ENCODE data around the gene TCEANC2. TPM values are rescaled to one million over a fixed set of nuclear protein-coding genes. Genes with fewer than 3 reads are reported as not detected.
A peak's percentile ranks its signal among the peaks of the same experiment; 100 is the strongest.
"Not testable (repeated sequence)": the region's sequence is repeated elsewhere in the genome, so short reads cannot be mapped to it uniquely, and the experiment has no call there.

Gene TCEANC2
- total and polyA plus RNA-seq, 4 experiments from 2014 or later: 3.5 to 13.1 (median 9.6) TPM

DNA sequence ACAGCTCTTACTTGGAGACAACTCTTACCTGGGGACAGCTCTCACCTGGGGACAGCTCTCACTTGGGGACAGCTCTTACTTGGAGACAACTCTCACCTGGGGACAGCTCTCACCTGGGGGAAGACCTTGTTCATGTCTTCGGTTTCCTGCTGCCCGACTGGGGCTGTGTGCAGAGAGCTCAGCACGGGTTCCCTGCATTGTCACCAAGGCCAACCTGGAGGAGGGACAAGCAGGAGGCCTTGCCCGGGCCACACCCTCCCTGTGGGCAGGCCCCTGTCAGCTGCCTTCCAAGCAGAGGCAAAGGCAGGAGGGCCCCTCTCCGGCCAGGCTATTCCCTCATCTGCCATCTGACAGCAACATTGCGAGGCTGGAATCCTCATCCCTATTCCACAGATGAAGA, 35.4 kb upstream of the TCEANC2 start, which contains the start of gene LDLRAD1:
LDLRAD1 (minus strand) TSS at position 208 of the 400 bp plus-strand sequence; CDS start at position 134, 74 bp downstream.
- Mint-ChIP-seq H3K27ac (no peak within 1 kb of the TSS), H3K27me3 (peaks cover 0 to 4% of the 10 kb centered on the region in 2 donors), H3K36me3 (no peaks in the 10 kb centered on the region), H3K4me3 (no peak within 1 kb of the TSS), H3K4me1 (no peaks in the 10 kb centered on the region), H3K9me3 (no peaks in the 10 kb centered on the region)
- H3K4me1 ChIP-seq (ENCODE audit: insufficient read depth, low read length): no peaks in the 10 kb centered on the region
- no peaks in the 10 kb centered on the region for H3K36me3 ChIP-seq (ENCODE audit: insufficient read depth, low read length)
- ChIA-PET CTCF (ENCODE audit: partially characterized antibody) (interaction anchor here (0.6 kb wide), 1 partner anchor 1096 kb away, joined by 3 read pairs; the partner anchor contains the start of gene ECHDC2), POLR2A (ENCODE audit: partially characterized antibody) (no interaction called here)
- no peak within 1 kb of the TSS for H3K4me3 ChIP-seq (ENCODE audit: low read length in 2 of 2)
- H3K27me3 ChIP-seq (ENCODE audit: insufficient read depth, low read length): no peaks in the 10 kb centered on the region
- H3K9me3 ChIP-seq (ENCODE audit: control insufficient read depth in 1 of 2, low read length in 2 of 2): no peaks in the 10 kb centered on the region
- no peak for DNase-seq
- intact Hi-C loops (cut with micrococcal nuclease): no loop called here
- H3K27ac ChIP-seq (ENCODE audit: low read depth, low read length): no peak within 1 kb of the TSS

DNA sequence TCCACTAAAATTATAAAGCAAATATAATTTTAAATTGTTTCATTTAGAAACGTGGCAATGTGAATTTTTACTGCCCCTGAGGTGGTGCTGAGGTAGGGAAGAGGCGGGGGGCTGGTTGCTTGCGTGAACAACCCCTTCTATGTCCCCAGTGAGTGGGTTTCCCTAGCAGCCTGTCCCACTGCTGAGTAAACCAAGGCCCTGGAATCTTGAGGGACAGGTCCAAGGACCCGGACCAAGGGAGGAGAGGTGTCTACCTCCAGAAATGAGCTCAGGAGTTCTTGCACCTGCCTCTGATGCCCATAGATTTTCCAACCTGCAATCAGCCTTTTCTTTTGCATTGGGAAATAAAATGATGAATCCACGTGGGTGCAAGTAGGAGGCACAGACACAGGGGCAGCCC, 34.8 kb upstream of the TCEANC2 start:
- ChIA-PET POLR2A (ENCODE audit: partially characterized antibody) (no interaction called here), CTCF (ENCODE audit: partially characterized antibody) (no interaction called here)
- Histone ChIP-seq H3K27ac (ENCODE audit: low read depth, low read length) (no peak overlapping the region), H3K9me3 (ENCODE audit: control insufficient read depth in 1 of 2, low read length in 2 of 2) (no peaks in the 10 kb centered on the region), H3K4me3 (ENCODE audit: low read length in 2 of 2) (no peak overlapping the region), H3K27me3 (ENCODE audit: insufficient read depth, low read length) (no peaks in the 10 kb centered on the region), H3K4me1 (ENCODE audit: insufficient read depth, low read length) (no peaks in the 10 kb centered on the region), H3K36me3 (ENCODE audit: insufficient read depth, low read length) (no peaks in the 10 kb centered on the region)
- H3K9me3 Mint-ChIP-seq: no peaks in the 10 kb centered on the region
- no peak for DNase-seq
- peaks cover 0 to 1% of the 10 kb centered on the region in 2 donors for H3K27me3 Mint-ChIP-seq
- no peaks in the 10 kb centered on the region for H3K4me1 Mint-ChIP-seq
- no peak overlapping the region for H3K4me3 Mint-ChIP-seq
- no peaks in the 10 kb centered on the region for H3K36me3 Mint-ChIP-seq
- H3K27ac Mint-ChIP-seq: no peak overlapping the region
- intact Hi-C loops (cut with micrococcal nuclease): no loop called here

DNA sequence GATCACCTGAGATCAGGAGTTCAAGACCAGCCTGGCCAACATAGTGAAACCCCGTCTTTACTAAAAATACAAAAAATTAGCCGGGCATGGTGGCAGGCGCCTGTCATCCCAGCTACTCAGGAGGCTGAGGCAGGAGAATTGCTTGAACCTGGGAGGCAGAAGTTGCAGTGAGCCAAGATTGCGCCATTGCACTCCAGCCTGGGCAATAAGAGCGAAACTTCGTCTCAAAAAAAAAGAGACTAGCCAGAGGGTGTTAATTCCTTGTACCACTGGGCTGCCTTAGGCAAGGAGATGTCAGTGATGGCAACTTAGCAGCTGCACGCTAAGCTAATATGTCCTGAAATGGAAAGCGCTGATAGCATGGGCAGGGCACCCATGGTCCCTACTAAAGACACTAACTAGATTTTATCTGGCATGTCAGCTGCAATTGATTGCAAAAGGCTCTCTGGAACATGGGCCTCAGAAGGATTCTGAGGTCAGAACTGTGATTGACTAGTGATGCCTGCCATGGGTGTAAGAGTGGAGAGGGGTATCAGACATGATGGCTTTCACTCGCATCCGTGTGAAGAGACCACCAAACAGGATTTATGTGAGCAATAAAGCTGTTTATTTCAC, 33.7 kb upstream of the TCEANC2 start:
- H3K27me3 ChIP-seq (ENCODE audit: insufficient read depth, low read length); H3K36me3 Mint-ChIP-seq; H3K36me3 ChIP-seq (ENCODE audit: insufficient read depth, low read length); DNase-seq; H3K4me3 ChIP-seq (ENCODE audit: low read length in 2 of 2); H3K27ac ChIP-seq (ENCODE audit: low read depth, low read length); intact Hi-C loops (cut with micrococcal nuclease); POLR2A ChIA-PET (ENCODE audit: partially characterized antibody); CTCF ChIA-PET (ENCODE audit: partially characterized antibody); H3K4me1 ChIP-seq (ENCODE audit: insufficient read depth, low read length); H3K4me3 Mint-ChIP-seq; H3K27me3 Mint-ChIP-seq; H3K4me1 Mint-ChIP-seq; H3K27ac Mint-ChIP-seq; H3K9me3 Mint-ChIP-seq; H3K9me3 ChIP-seq (ENCODE audit: control insufficient read depth in 1 of 2, low read length in 2 of 2): not testable (repeated sequence)

DNA sequence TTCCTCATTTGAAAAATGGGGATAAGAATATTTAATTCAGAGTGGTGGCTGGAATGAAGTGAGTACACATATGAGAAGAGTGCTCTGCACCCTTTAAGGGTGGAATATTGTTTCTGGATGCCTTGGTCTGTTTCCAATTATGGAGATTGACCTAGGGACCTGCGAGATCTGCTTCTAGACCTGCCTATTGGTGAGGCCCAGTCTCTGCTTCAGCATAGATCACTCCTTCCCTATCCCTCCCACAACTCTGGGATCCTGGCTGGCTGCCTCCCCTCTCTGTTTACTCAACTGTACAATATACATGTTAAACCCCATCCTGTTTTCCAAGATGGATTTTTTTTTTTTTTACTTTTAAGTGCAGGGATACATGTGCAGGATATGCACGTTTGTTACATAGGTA, 29.1 kb upstream of the TCEANC2 start:
- Histone ChIP-seq H3K36me3 (ENCODE audit: insufficient read depth, low read length) (peaks cover 3% of the 10 kb centered on the region), H3K9me3 (ENCODE audit: control insufficient read depth in 1 of 2, low read length in 2 of 2) (no peaks in the 10 kb centered on the region), H3K4me3 (ENCODE audit: low read length in 2 of 2) (no peak overlapping the region), H3K4me1 (ENCODE audit: insufficient read depth, low read length) (no peaks in the 10 kb centered on the region), H3K27me3 (ENCODE audit: insufficient read depth, low read length) (no peaks in the 10 kb centered on the region), H3K27ac (ENCODE audit: low read depth, low read length) (no peak overlapping the region)
- intact Hi-C loops (cut with micrococcal nuclease): no loop called here
- POLR2A ChIA-PET (ENCODE audit: partially characterized antibody): interaction anchor here (0.7 kb wide), 1 partner anchor 22 kb away, joined by 3 read pairs; no protein-coding TSS in a partner anchor
- no peak for DNase-seq
- H3K27ac Mint-ChIP-seq: no peak overlapping the region
- no peaks in the 10 kb centered on the region for H3K9me3 Mint-ChIP-seq
- H3K27me3 Mint-ChIP-seq: no peaks in the 10 kb centered on the region
- H3K4me1 Mint-ChIP-seq: no peaks in the 10 kb centered on the region
- peaks cover 8 to 10% of the 10 kb centered on the region in 2 donors for H3K36me3 Mint-ChIP-seq
- CTCF ChIA-PET (ENCODE audit: partially characterized antibody): no interaction called here
- no peak overlapping the region for H3K4me3 Mint-ChIP-seq

DNA sequence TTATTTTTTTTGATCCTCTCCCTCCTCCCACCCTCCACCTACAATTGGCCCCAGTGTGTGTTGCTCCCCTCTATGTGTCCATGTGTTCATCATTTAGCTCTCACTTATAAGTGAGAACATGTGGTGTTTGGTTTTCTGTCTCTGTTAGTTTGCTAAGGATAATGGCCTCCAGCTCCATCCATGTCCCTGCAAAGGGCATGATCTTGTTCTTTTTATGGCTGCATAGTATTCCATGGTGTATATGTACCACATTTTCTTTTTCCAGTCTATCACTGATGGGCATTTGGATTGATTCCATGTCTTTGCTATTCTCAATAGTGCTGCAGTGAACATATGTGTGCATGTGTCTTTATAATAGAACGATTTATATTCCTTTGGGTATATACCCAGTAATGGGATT, 28.6 kb upstream of the TCEANC2 start:
- POLR2A ChIA-PET (ENCODE audit: partially characterized antibody): not testable (repeated sequence)

DNA sequence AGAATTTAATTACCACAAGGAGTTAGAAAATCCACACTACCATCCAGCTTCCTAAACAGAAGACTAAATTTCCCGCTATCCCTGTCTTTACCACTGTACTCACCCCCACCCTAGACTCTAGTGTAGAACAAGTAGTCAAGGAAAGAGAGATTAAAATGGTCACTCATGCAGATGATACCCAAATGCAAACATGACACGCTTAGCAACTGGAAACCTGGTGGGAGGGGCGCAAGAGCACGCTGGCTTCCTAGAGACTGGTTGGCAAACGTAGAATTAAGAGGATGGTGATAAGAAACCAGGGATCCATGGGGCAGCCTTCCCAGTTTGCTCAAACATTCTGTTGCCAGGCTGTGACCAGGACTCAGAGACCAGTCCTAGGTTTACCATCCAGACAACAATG, 25.6 kb upstream of the TCEANC2 start:
- no peak overlapping the region for H3K4me3 ChIP-seq (ENCODE audit: low read length in 2 of 2)
- H3K9me3 Mint-ChIP-seq: no peaks in the 10 kb centered on the region
- no peak overlapping the region for H3K27ac ChIP-seq (ENCODE audit: low read depth, low read length)
- DNase-seq: no peak
- H3K27ac Mint-ChIP-seq: no peak overlapping the region
- no peaks in the 10 kb centered on the region for H3K9me3 ChIP-seq (ENCODE audit: control insufficient read depth in 1 of 2, low read length in 2 of 2)
- no peak overlapping the region for H3K4me3 Mint-ChIP-seq
- peaks cover 28% of the 10 kb centered on the region for H3K36me3 ChIP-seq (ENCODE audit: insufficient read depth, low read length)
- H3K4me1 Mint-ChIP-seq: no peaks in the 10 kb centered on the region
- ChIA-PET POLR2A (ENCODE audit: partially characterized antibody) (no interaction called here), CTCF (ENCODE audit: partially characterized antibody) (interaction anchor here (0.7 kb wide), 1 partner anchor 167 kb away, joined by 3 read pairs; no protein-coding TSS in a partner anchor)
- intact Hi-C loops (cut with micrococcal nuclease): no loop called here
- H3K4me1 ChIP-seq (ENCODE audit: insufficient read depth, low read length): no peaks in the 10 kb centered on the region
- H3K27me3 ChIP-seq (ENCODE audit: insufficient read depth, low read length): no peaks in the 10 kb centered on the region
- no peaks in the 10 kb centered on the region for H3K27me3 Mint-ChIP-seq
- peaks cover 26 to 38% of the 10 kb centered on the region in 2 donors for H3K36me3 Mint-ChIP-seq

More for the DNA sequence above, 28.6 kb upstream of the TCEANC2 start:
- H3K4me1 ChIP-seq (ENCODE audit: insufficient read depth, low read length); H3K4me3 ChIP-seq (ENCODE audit: low read length in 2 of 2); CTCF ChIA-PET (ENCODE audit: partially characterized antibody); intact Hi-C loops (cut with micrococcal nuclease); H3K36me3 ChIP-seq (ENCODE audit: insufficient read depth, low read length); DNase-seq; H3K27ac Mint-ChIP-seq; H3K27me3 ChIP-seq (ENCODE audit: insufficient read depth, low read length); H3K27ac ChIP-seq (ENCODE audit: low read depth, low read length); H3K9me3 Mint-ChIP-seq; H3K4me1 Mint-ChIP-seq; H3K27me3 Mint-ChIP-seq; H3K4me3 Mint-ChIP-seq; H3K9me3 ChIP-seq (ENCODE audit: control insufficient read depth in 1 of 2, low read length in 2 of 2): not testable (repeated sequence)
- peaks cover 13 to 15% of the 10 kb centered on the region in 2 donors for H3K36me3 Mint-ChIP-seq

DNA sequence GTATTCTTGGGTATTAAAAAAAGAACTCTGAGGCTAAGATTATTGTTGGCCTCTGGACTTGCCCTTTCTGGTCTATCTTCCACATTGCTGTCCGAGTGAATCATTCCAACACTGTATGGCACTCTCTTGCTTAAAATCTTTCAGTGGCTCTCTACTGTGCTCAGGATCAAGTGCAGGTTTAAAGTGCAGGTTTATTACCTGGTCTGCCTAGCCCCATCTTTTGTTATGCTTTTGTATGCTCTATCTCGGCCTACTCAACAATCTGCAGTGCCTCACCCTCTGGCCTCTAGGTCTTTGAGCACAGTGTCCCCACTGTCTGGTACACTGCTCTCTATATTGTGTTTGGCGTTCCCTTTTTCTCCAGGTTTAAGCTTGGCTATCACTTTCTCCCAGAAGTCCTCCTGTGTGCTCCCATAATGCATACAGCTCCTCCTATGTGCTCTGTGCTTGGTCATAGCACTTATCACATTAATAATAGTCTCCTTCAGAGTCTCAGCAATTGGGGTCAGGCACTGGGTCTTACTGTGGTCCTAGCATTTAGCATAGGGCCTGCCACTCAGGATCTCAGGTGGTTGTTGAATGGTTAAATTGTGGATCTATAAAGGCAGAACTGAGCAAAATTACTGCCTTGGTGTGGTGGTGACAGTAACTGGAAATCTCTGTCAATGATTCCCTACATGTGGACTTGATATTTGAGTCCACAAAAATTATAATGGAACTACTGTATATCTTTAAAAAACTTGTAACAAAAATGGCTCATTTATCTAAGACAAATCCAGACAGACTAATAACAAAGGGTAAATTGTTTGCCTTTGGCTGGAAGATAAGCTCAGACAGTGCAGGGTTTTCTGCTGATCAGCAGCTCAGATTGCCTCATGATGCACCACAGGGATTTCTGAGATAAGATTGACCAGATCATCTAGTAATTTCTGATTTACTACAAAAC, 24.8 kb upstream of the TCEANC2 start:
- Mint-ChIP-seq H3K27me3 (no peaks in the 10 kb centered on the region), H3K9me3 (no peaks in the 10 kb centered on the region), H3K4me3 (no peak overlapping the region), H3K36me3 (peaks cover 26 to 42% of the 10 kb centered on the region in 2 donors), H3K27ac (peak overlapping the region in 4 of 7 donors; percentile 15 to 73 (median 38)), H3K4me1 (no peaks in the 10 kb centered on the region)
- Histone ChIP-seq H3K36me3 (ENCODE audit: insufficient read depth, low read length) (peaks cover 28% of the 10 kb centered on the region), H3K4me3 (ENCODE audit: low read length in 2 of 2) (no peak overlapping the region), H3K4me1 (ENCODE audit: insufficient read depth, low read length) (no peaks in the 10 kb centered on the region), H3K27ac (ENCODE audit: low read depth, low read length) (no peak overlapping the region), H3K27me3 (ENCODE audit: insufficient read depth, low read length) (no peaks in the 10 kb centered on the region), H3K9me3 (ENCODE audit: control insufficient read depth in 1 of 2, low read length in 2 of 2) (no peaks in the 10 kb centered on the region)
- intact Hi-C loops (cut with micrococcal nuclease): no loop called here
- ChIA-PET POLR2A (ENCODE audit: partially characterized antibody) (no interaction called here), CTCF (ENCODE audit: partially characterized antibody) (interaction anchor here (1.4 kb wide), 1 partner anchor 20 kb away, joined by 3 read pairs; no protein-coding TSS in a partner anchor)
- DNase-seq: no peak
